Adrenal gland (tissue), 5 donors: ENCODE results near the gene WDR45B.
"Not testable (repeated sequence)": the region's sequence is repeated elsewhere in the genome, so short reads cannot be mapped to it uniquely, and the experiment has no call there.

Experiments
- CTCF ChIP-seq, 6 experiments: fragments of 450-650 bp in 4 of 6; fragments of 200-600 bp in 2 of 6; sonication (generic) in 1 of 6; IDR thresholded peaks; 1 replicate in 5 of 6; 2 replicates in 1 of 6; pipeline versions ENCODE4 v1.5.1 to v1.8.0; 2016 to 2021; ENCODE audit warnings: antibody characterized with exemption in 6 of 6, mild to moderate bottlenecking in 2 of 6, moderate library complexity in 1 of 6
- POLR2A ChIP-seq, 2 donors: fragments of 450-650 bp; IDR thresholded peaks; one replicate each; pipeline ENCODE4 v1.6.1; 2017; ENCODE audit warnings: antibody characterized with exemption in 2 of 2, mild to moderate bottlenecking in 2 of 2, moderate library complexity in 1 of 2
- donor health status: DM: no; HTN: no; CAD: no.

GRCh38 chr17:82579969-82580368, 68.3 kb downstream of the WDR45B start:
- TF ChIP-seq CTCF, POLR2A (IDR thresholded peaks at IDR 0.05): not testable (repeated sequence)
